Prostate gland (tissue), 2 donors: ENCODE results near the gene ELMO1.

Experiments used
- CTCF ChIP-seq, 4 experiments: fragments of 200-600 bp in 2 of 4; fragments of 450-650 bp in 2 of 4; sonication (generic) in 2 of 4; IDR thresholded peaks; 1 replicate in 3 of 4; 2 replicates in 1 of 4; pipeline ENCODE4 v1.5.1; 2016 to 2019; ENCODE audit warnings: antibody characterized with exemption in 4 of 4, mild to moderate bottlenecking in 2 of 4, moderate library complexity in 2 of 4
- POLR2A ChIP-seq: fragments of 450-650 bp; IDR thresholded peaks from one replicate; pipeline ENCODE4 v1.6.1; 2016; ENCODE audit warnings: antibody characterized with exemption, mild to moderate bottlenecking

- no peak for TF ChIP-seq CTCF (IDR thresholded peaks at IDR 0.05)
- no peak for TF ChIP-seq POLR2A
These were observed 561.4 kb downstream of the ELMO1 start for GRCh38 chr7:36887233-36887632.
